Hematopoietic multipotent progenitor cell treated with erythropoietin and hydrocortisone succinate and interleukin-3 and kit ligand, for 6 days (in vitro differentiated cells): ENCODE data around the gene SLC43A1.
"Not testable (repeated sequence)": the region's sequence is repeated elsewhere in the genome, so short reads cannot be mapped to it uniquely, and the experiment has no call there.

ENCODE experiments used
- DNase-seq: peaks from one replicate; pipeline ENCODE4 v3.0.0-alpha.2; 2015

The SLC43A1 gene

GRCh38 chr11:57460022-57460757 lies 55.3 kb downstream of the SLC43A1 start, which contains the start of gene RTN4RL2:
TSS of gene RTN4RL2 (plus strand) at chr11:57460528. CDS start at chr11:57460866, 338 bp downstream.
- DNase-seq, result peak; percentile 86

- peak; percentile 54 for DNase-seq
Observed at GRCh38 chr11:57459164-57460021, 56.1 kb downstream of the SLC43A1 start.

GRCh38 chr11:57458410-57459163 lies 56.9 kb downstream of the SLC43A1 start:
- DNase-seq, result peak; percentile 79

GRCh38 chr11:57458060-57458409 lies 57.5 kb downstream of the SLC43A1 start:
- peak; percentile 45 for DNase-seq

GRCh38 chr11:57457643-57458023 lies 57.9 kb downstream of the SLC43A1 start:
- DNase-seq, result no peak

GRCh38 chr11:57456960-57457642 lies 58.4 kb downstream of the SLC43A1 start:
- DNase-seq, result peak; percentile 86

GRCh38 chr11:57453543-57454177 lies 61.8 kb downstream of the SLC43A1 start:
- no peak for DNase-seq

GRCh38 chr11:57446055-57446454 lies 69.4 kb downstream of the SLC43A1 start:
- no peak for DNase-seq

- not testable (repeated sequence) for DNase-seq
Observed at GRCh38 chr11:57445122-57445394, 70.4 kb downstream of the SLC43A1 start.

- DNase-seq, result peak; percentile 74
Observed at GRCh38 chr11:57444362-57445121, 71.0 kb downstream of the SLC43A1 start.

GRCh38 chr11:57440744-57441414 lies 74.6 kb downstream of the SLC43A1 start:
- no peak for DNase-seq

- no peak for DNase-seq
Observed at GRCh38 chr11:57439786-57440185, 75.7 kb downstream of the SLC43A1 start.

GRCh38 chr11:57438345-57439285 lies 76.9 kb downstream of the SLC43A1 start:
- no peak for DNase-seq

- DNase-seq, result no peak
Observed at GRCh38 chr11:57436031-57436430, 79.5 kb downstream of the SLC43A1 start.

GRCh38 chr11:57434640-57435546 lies 80.6 kb downstream of the SLC43A1 start:
- no peak for DNase-seq
